ENCODE data around the gene CXCL3. TPM values are rescaled to one million over a fixed set of nuclear protein-coding genes. Genes with fewer than 3 reads are reported as not detected.
A peak's percentile ranks its signal among the peaks of the same experiment; 100 is the strongest.
"Not testable (repeated sequence)": the region's sequence is repeated elsewhere in the genome, so short reads cannot be mapped to it uniquely, and the experiment has no call there.

CXCL3 gene
- not detected in 2 replicates for total RNA-seq (2014; rRNA removed; shearing (Covaris generic); ENCODE audit: low replicate concordance)

GRCh38 chr4:74038425-74039314 is at the start of gene CXCL3:
CXCL3 (minus strand) TSS chr4:74038689; CDS start chr4:74038611, 78 bp downstream.
- H3K9me3 ChIP-seq, result no peaks in the 10 kb centered on the region
- no peaks in the 10 kb centered on the region for H3K27me3 ChIP-seq
- peak; percentile 72 for DNase-seq
- peak within 1 kb of the TSS; percentile 73 for H3K4me3 ChIP-seq
- H3K36me3 ChIP-seq, result no peaks in the 10 kb centered on the region

- Histone ChIP-seq H3K36me3 (no peaks in the 10 kb centered on the region), H3K9me3 (no peaks in the 10 kb centered on the region), H3K4me3 (no peak overlapping the region), H3K27me3 (no peaks in the 10 kb centered on the region)
- DNase-seq, result no peak
These were observed 49.0 kb upstream of the CXCL3 start for GRCh38 chr4:74087481-74087880.

GRCh38 chr4:74085669-74086068 is 47.2 kb upstream of the CXCL3 start:
- no peaks in the 10 kb centered on the region for H3K36me3 ChIP-seq
- H3K27me3 ChIP-seq, result no peaks in the 10 kb centered on the region
- no peaks in the 10 kb centered on the region for H3K9me3 ChIP-seq
- DNase-seq, result no peak
- H3K4me3 ChIP-seq, result no peak overlapping the region

- H3K4me3 ChIP-seq, result no peak overlapping the region
These were observed 46.5 kb upstream of the CXCL3 start for GRCh38 chr4:74084984-74085383.

GRCh38 chr4:74083546-74083945 is 45.1 kb upstream of the CXCL3 start:
- no peak for DNase-seq
- Histone ChIP-seq H3K36me3 (no peaks in the 10 kb centered on the region), H3K9me3 (no peaks in the 10 kb centered on the region), H3K4me3 (no peak overlapping the region), H3K27me3 (no peaks in the 10 kb centered on the region)

More at GRCh38 chr4:74084984-74085383, 46.5 kb upstream of the CXCL3 start:
- no peak for DNase-seq
- Histone ChIP-seq H3K36me3 (no peaks in the 10 kb centered on the region), H3K27me3 (no peaks in the 10 kb centered on the region), H3K9me3 (no peaks in the 10 kb centered on the region)

GRCh38 chr4:74081035-74081434 is 42.5 kb upstream of the CXCL3 start:
- Histone ChIP-seq H3K36me3 (no peaks in the 10 kb centered on the region), H3K27me3 (no peaks in the 10 kb centered on the region), H3K4me3 (no peak overlapping the region), H3K9me3 (no peaks in the 10 kb centered on the region)
- no peak for DNase-seq

- DNase-seq, H3K4me3 ChIP-seq, H3K36me3 ChIP-seq, H3K9me3 ChIP-seq, H3K27me3 ChIP-seq: not testable (repeated sequence)
These were observed 41.9 kb upstream of the CXCL3 start for GRCh38 chr4:74080351-74080750.

GRCh38 chr4:74079024-74079423 is 40.5 kb upstream of the CXCL3 start:
- not testable (repeated sequence) for H3K27me3 ChIP-seq, H3K36me3 ChIP-seq, H3K9me3 ChIP-seq, DNase-seq, H3K4me3 ChIP-seq

- no peaks in the 10 kb centered on the region for H3K9me3 ChIP-seq
- H3K4me3 ChIP-seq, result no peak overlapping the region
- H3K27me3 ChIP-seq, result no peaks in the 10 kb centered on the region
- no peak for DNase-seq
- H3K36me3 ChIP-seq, result no peaks in the 10 kb centered on the region
These were observed 34.9 kb upstream of the CXCL3 start for GRCh38 chr4:74073358-74073757.

- no peaks in the 10 kb centered on the region for H3K27me3 ChIP-seq
- no peak for DNase-seq
- H3K9me3 ChIP-seq, result no peaks in the 10 kb centered on the region
- no peaks in the 10 kb centered on the region for H3K36me3 ChIP-seq
- no peak overlapping the region for H3K4me3 ChIP-seq
These were observed 34.2 kb upstream of the CXCL3 start for GRCh38 chr4:74072739-74073138.

- no peak overlapping the region for H3K4me3 ChIP-seq
- no peak for DNase-seq
- H3K27me3 ChIP-seq, result no peaks in the 10 kb centered on the region
- H3K36me3 ChIP-seq, result no peaks in the 10 kb centered on the region
- H3K9me3 ChIP-seq, result no peaks in the 10 kb centered on the region
These were observed 29.1 kb upstream of the CXCL3 start for GRCh38 chr4:74067586-74067985.

GRCh38 chr4:74066232-74066631 is 27.7 kb upstream of the CXCL3 start:
- Histone ChIP-seq H3K27me3 (no peaks in the 10 kb centered on the region), H3K4me3 (no peak overlapping the region), H3K36me3 (no peaks in the 10 kb centered on the region), H3K9me3 (no peaks in the 10 kb centered on the region)
- no peak for DNase-seq

- no peak for DNase-seq
- no peaks in the 10 kb centered on the region for H3K36me3 ChIP-seq
- no peak overlapping the region for H3K4me3 ChIP-seq
- H3K27me3 ChIP-seq, result no peaks in the 10 kb centered on the region
- H3K9me3 ChIP-seq, result no peaks in the 10 kb centered on the region
These were observed 26.7 kb upstream of the CXCL3 start for GRCh38 chr4:74065115-74065642.

- H3K27me3 ChIP-seq, result no peaks in the 10 kb centered on the region
- no peak for DNase-seq
- H3K9me3 ChIP-seq, result no peaks in the 10 kb centered on the region
- no peak overlapping the region for H3K4me3 ChIP-seq
- H3K36me3 ChIP-seq, result no peaks in the 10 kb centered on the region
These were observed 25.4 kb upstream of the CXCL3 start for GRCh38 chr4:74063859-74064258.

- DNase-seq, result no peak
- Histone ChIP-seq H3K9me3 (no peaks in the 10 kb centered on the region), H3K4me3 (no peak overlapping the region), H3K36me3 (no peaks in the 10 kb centered on the region), H3K27me3 (no peaks in the 10 kb centered on the region)
These were observed 24.5 kb upstream of the CXCL3 start for GRCh38 chr4:74062953-74063352.

- Histone ChIP-seq H3K36me3 (no peaks in the 10 kb centered on the region), H3K27me3 (no peaks in the 10 kb centered on the region), H3K9me3 (no peaks in the 10 kb centered on the region), H3K4me3 (no peak overlapping the region)
- no peak for DNase-seq
These were observed 22.9 kb upstream of the CXCL3 start for GRCh38 chr4:74061430-74061829.

- Histone ChIP-seq H3K27me3 (no peaks in the 10 kb centered on the region), H3K36me3 (no peaks in the 10 kb centered on the region), H3K9me3 (no peaks in the 10 kb centered on the region), H3K4me3 (no peak overlapping the region)
- no peak for DNase-seq
These were observed 20.8 kb upstream of the CXCL3 start for GRCh38 chr4:74059161-74059829.

All from MG63 (cell line).